ENCODE measurements around the gene GNAZ.

GNAZ gene

DNA sequence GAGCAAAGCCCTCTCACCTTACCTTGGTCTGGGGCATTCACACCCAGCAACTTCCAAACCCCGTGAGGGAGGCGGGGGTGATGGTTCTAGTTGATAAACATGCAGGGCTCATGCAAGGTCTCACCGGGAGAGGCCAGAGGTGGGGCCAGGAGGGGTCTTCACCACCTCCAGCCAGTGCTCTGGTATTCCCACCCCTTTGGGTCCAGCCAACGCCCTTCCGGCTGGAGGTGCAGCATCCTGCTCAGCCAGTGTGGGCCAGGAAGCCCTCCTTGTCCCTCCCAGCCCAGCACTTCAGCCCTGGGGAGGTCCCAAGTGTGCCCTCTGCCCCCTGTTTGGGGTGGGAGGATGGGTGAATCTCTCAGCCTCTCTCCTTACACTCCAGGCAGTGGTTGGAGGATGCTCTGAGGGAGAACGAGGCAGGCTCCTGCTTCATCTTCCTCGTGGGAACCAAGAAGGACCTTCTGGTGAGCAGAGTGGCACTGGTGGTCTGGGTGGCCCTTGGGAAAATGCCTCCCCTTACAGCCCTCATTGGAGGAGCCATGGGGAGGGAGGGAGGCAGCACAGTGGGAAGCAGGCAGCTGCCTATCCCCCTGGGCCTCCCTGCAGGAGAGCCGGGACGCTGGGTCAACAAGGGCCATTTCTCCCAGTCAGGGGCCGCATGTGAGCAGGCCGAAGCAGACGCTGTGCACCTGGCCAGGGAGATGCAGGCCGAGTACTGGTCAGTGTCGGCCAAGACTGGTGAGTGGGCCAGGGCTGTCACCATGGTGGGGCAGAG is 88.4 kb downstream of the GNAZ start:
- TF ChIP-seq ZFX (IDR thresholded peaks at IDR 0.05; ENCODE audit: borderline replicate concordance): no peak
- TF ChIP-seq, protein P1, sequence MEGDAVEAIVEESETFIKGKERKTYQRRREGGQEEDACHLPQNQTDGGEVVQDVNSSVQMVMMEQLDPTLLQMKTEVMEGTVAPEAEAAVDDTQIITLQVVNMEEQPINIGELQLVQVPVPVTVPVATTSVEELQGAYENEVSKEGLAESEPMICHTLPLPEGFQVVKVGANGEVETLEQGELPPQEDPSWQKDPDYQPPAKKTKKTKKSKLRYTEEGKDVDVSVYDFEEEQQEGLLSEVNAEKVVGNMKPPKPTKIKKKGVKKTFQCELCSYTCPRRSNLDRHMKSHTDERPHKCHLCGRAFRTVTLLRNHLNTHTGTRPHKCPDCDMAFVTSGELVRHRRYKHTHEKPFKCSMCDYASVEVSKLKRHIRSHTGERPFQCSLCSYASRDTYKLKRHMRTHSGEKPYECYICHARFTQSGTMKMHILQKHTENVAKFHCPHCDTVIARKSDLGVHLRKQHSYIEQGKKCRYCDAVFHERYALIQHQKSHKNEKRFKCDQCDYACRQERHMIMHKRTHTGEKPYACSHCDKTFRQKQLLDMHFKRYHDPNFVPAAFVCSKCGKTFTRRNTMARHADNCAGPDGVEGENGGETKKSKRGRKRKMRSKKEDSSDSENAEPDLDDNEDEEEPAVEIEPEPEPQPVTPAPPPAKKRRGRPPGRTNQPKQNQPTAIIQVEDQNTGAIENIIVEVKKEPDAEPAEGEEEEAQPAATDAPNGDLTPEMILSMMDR (IDR thresholded peaks at IDR 0.05): no peak
- no peak overlapping the region for H3K27ac ChIP-seq

DNA sequence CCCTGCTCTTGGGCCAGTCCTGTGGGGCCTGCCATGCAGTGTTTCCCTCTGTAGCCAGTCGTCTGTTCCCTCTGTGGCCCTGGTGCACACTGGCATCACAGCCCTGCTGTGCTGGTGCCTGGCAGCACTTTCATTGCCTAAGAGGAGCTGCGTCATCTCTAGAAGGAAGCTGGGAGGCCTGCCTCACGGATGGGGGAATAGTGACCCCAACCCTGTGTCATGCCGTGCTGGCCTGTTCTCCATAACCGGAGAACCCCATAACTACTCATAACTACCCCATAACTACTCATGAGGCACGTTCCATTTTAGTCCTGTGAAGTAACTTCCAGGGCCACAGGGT is 88.9 kb downstream of the GNAZ start:
- TF ChIP-seq ZFX (IDR thresholded peaks at IDR 0.05; ENCODE audit: borderline replicate concordance): no peak
- TF ChIP-seq, protein P1 (IDR thresholded peaks at IDR 0.05): no peak
- H3K27ac ChIP-seq: no peak overlapping the region

DNA sequence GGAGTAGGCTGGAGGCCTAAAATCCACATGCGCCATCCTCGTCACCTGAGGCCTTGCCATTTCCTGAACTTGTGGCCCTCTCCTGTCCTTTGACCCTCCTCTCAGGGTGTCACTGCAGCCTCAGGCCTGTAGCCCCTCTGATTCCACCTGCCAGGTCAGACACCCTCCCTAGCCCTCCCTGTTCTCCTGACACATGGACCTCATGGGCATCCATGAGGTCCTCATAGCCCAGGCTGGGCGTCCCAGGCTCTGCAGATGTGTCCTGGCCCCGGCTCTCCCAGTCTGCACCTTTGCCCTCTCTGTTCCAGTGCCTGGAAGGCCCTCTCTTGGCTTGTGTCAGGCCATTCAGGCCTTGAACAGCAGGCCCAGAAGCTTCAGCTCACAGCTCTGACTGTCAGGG is 90.7 kb downstream of the GNAZ start:
- no peak overlapping the region for H3K27ac ChIP-seq
- no peak for TF ChIP-seq ZFX (IDR thresholded peaks at IDR 0.05; ENCODE audit: borderline replicate concordance)
- TF ChIP-seq, protein P1 (IDR thresholded peaks at IDR 0.05): no peak

DNA sequence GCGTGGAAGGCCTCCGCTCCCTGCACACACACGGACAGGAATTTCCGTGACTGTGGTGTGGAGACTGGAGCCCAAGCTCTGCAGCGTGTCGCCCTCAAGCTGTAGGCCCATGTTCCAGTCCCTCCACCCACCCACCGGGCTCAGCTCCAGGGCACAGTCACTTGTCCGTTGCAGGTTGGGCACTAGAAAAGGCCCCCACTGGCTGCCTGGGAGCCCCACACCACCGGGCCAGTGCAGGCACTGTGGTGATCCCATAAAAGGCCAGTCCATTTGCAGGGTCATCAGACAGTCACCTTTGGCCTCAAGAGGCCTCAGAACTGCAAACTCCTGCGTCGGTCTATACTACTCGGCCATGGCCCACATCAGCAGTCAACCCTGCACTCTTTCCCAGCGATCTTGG is 91.3 kb downstream of the GNAZ start:
- TF ChIP-seq, protein P1 (IDR thresholded peaks at IDR 0.05): no peak
- no peak for TF ChIP-seq ZFX (IDR thresholded peaks at IDR 0.05; ENCODE audit: borderline replicate concordance)
- H3K27ac ChIP-seq: no peak overlapping the region

DNA sequence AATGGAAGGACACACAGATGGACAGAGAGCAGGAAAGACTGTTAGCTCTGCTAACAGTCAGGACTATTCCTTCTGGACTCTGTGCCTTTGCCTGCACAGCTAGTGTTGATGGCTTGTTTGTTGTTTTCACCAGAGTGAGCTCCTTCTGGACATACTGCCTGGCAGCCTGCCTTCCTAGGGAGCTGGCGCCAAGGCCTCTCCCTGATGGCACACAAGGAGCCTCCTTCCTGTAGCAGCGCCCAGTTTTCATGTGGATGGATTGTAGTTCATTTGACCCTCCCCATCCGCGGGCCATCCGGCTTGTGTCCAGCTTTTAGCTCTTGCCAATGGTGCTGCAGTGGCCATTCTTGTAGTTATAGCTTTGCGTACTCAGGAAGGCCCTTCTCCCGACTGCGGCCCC is 93.3 kb downstream of the GNAZ start:
- TF ChIP-seq, protein P1 (IDR thresholded peaks at IDR 0.05): no peak
- TF ChIP-seq ZFX (IDR thresholded peaks at IDR 0.05; ENCODE audit: borderline replicate concordance): no peak
- H3K27ac ChIP-seq: 0 out of 2 replicates have a peak overlapping the region, but pooled peaks have one; percentile 10

DNA sequence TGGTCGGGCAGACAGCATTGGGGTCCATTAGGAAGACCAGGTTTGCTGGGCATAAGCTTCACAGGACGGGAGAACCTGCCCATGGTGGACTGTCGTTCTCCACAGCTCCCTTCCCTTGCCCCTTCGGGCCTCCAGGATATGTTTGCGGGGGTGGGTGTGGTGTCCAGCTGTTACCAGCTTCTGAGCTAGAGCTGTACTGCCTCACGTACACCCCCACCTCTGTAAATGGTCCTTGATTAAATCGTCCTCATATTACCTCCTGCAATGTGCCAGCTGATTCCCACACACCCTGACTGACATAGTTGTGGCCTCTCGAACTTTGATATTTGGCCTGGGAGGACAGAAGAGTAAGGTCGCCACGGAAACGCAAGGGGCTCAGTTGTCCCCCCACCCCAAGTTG is 93.8 kb downstream of the GNAZ start:
- 0 out of 2 replicates have a peak overlapping the region, but pooled peaks have one; percentile 10 for H3K27ac ChIP-seq
- TF ChIP-seq, protein P1 (IDR thresholded peaks at IDR 0.05): no peak
- TF ChIP-seq ZFX (IDR thresholded peaks at IDR 0.05; ENCODE audit: borderline replicate concordance): no peak

DNA sequence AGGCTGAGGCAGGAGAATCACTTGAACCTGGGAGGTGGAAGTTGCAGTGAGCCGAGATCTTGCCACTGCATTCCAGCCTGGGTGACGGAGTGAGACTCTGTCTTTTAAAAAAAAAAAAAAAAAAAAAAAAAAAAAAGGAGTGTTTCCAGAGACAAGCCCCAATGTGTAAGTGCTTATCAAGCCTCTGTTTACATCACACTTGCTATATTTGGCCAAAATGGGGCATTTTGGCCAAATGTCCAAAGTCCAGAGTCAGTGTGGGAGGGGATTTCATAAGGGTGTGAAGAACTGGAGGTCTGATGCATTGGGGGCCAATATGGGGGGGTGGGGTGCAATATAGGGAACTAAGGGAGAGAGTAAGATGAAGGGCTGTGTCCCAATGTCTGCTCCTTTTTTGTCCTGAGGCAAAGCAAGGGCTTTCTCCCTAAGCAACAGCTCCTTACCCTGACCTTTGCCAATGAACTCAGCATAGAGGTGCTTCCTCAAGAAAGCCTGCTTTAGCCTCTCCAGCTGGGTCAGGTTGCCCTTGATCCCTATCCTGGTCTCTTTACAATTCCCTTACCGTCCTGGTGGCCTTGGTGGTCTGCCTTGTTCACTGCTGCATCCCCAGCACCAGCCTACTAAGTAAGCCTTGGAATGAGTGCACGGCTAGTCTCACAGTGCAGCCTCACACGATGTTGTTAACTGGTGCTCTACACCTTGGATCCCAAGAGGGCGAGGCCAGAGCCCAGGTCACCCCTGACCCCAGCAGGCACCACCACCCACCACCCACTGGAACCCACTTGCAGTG is 95.9 kb downstream of the GNAZ start:
- TF ChIP-seq, protein P1 (IDR thresholded peaks at IDR 0.05): no peak
- no peak for TF ChIP-seq ZFX (IDR thresholded peaks at IDR 0.05; ENCODE audit: borderline replicate concordance)
- H3K27ac ChIP-seq: no peak overlapping the region
